Ishikawa (cell line): ENCODE measurements around the gene CDH20.

Experiments used
- CEBPB ChIP-seq: IDR thresholded peaks from 2 replicates; pipeline ENCODE4 v1.6.1; 2012
- EGR1 ChIP-seq: IDR thresholded peaks from 2 replicates; pipeline ENCODE4 v1.6.1; 2012
- EP300 ChIP-seq: IDR thresholded peaks from 2 replicates; pipeline ENCODE4 v1.6.1; 2012; ENCODE audit warnings: borderline replicate concordance
- MAX ChIP-seq: IDR thresholded peaks from 2 replicates; pipeline ENCODE4 v1.6.1; 2012
- NFIC ChIP-seq: IDR thresholded peaks from 2 replicates; pipeline ENCODE4 v1.6.1; 2012
- RAD21 ChIP-seq: IDR thresholded peaks from 2 replicates; pipeline ENCODE4 v1.6.1; 2012; ENCODE audit warnings: low read depth
- REST ChIP-seq: IDR thresholded peaks from 2 replicates; pipeline ENCODE4 v1.6.1; 2012; ENCODE audit warnings: low read depth, mild to moderate bottlenecking
- TAF1 ChIP-seq: IDR thresholded peaks from 2 replicates; pipeline ENCODE4 v1.6.1; 2012; ENCODE audit warnings: low read depth, mild to moderate bottlenecking
- TEAD4 ChIP-seq: IDR thresholded peaks from 2 replicates; pipeline ENCODE4 v1.6.1; 2012
- YY1 ChIP-seq: IDR thresholded peaks from 2 replicates; pipeline ENCODE4 v1.6.1; 2012; ENCODE audit warnings: low read depth
- TF ChIP-seq, protein P1 (sequence below): IDR thresholded peaks from 2 replicates; pipeline ENCODE4 v1.6.1; 2012

DNA sequence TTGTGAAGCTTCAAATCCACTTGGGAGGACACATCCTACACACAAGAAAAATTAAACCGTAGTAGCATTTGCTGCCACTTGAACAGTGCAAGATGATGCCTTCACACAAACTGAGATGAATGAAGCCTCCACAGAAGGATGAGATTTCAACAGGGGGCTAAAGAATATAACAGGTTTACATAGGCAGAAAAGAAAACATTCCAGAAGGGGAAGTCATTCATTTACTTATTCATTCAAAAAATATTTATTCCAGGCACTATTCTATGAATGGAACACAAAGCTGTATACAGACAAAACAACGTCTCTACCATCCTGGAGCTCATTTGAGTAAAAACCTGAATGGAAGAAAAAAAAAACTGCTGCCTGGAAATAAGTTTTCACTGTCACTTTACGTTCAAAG, 170.5 kb downstream of the CDH20 start:
- TF ChIP-seq YY1, result no peak
- no peak for TF ChIP-seq RAD21
- no peak for TF ChIP-seq CEBPB
- TF ChIP-seq REST, result no peak
- no peak for TF ChIP-seq TAF1
- no peak for TF ChIP-seq EGR1
- no peak for TF ChIP-seq NFIC
- TF ChIP-seq EP300, result no peak
- TF ChIP-seq, protein P1, sequence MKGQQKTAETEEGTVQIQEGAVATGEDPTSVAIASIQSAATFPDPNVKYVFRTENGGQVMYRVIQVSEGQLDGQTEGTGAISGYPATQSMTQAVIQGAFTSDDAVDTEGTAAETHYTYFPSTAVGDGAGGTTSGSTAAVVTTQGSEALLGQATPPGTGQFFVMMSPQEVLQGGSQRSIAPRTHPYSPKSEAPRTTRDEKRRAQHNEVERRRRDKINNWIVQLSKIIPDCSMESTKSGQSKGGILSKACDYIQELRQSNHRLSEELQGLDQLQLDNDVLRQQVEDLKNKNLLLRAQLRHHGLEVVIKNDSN, result no peak
- TF ChIP-seq MAX, result no peak
- no peak for TF ChIP-seq TEAD4
